ENCODE results near the gene PDE4B.

GRCh38 chr1:66418021-66418420 lies 625.3 kb downstream of the PDE4B start:
- TF ChIP-seq CTCF (IDR thresholded peaks at IDR 0.05) (no peak), POLR2A (IDR thresholded peaks at IDR 0.05) (no peak), POLR2AphosphoS5 (IDR thresholded peaks at IDR 0.05; ENCODE audit: insufficient read depth in 1 of 2, low read depth in 1 of 2) (no peak)

All from vagina (tissue), 2 donors.